H9 (cell line): ENCODE results near the gene RANBP9. TPM values are rescaled to one million over a fixed set of nuclear protein-coding genes. Genes with fewer than 3 reads are reported as not detected.

ENCODE experiments used
- DNase-seq: peaks from one replicate; pipeline ENCODE4 v3.0.0-alpha.2; 2017
- H2AFZ ChIP-seq: one replicate; pipeline ENCODE4 v1.6.1; 2013; ENCODE audit warnings: mild to moderate bottlenecking, low read length, control low read depth, moderate library complexity
- H2AK5ac ChIP-seq: 2 replicates; pipeline ENCODE4 v1.6.1; 2013; ENCODE audit warnings: low read length, control low read depth, mixed read lengths; ENCODE audit not compliant: insufficient read length
- H2BK120ac ChIP-seq: one replicate; pipeline ENCODE4 v1.6.1; 2013; ENCODE audit warnings: low read depth, mild to moderate bottlenecking, low read length, control low read depth, inconsistent platforms; ENCODE audit not compliant: poor library complexity, severe bottlenecking
- H2BK12ac ChIP-seq: 2 replicates; pipeline ENCODE4 v1.6.1; 2013; ENCODE audit warnings: low read length, control low read depth, mixed read lengths, low read depth; ENCODE audit not compliant: insufficient read length
- H2BK15ac ChIP-seq: 2 replicates; pipeline ENCODE4 v1.6.1; 2013; ENCODE audit warnings: low read depth, low read length, control low read depth
- H2BK20ac ChIP-seq: one replicate; pipeline ENCODE4 v1.6.1; 2013; ENCODE audit warnings: low read depth, mild to moderate bottlenecking, low read length, control low read depth, inconsistent platforms; ENCODE audit not compliant: poor library complexity, severe bottlenecking
- H2BK5ac ChIP-seq: 2 replicates; pipeline ENCODE4 v1.6.1; 2013; ENCODE audit warnings: low read length, control low read depth, mixed read lengths; ENCODE audit not compliant: insufficient read length
- H3K14ac ChIP-seq: 2 replicates; pipeline ENCODE4 v1.6.1; 2013; ENCODE audit warnings: low read length, control low read depth; ENCODE audit not compliant: insufficient read depth
- H3K18ac ChIP-seq: 2 replicates; pipeline ENCODE4 v1.6.1; 2013; ENCODE audit warnings: low read depth, mild to moderate bottlenecking, mixed read lengths, low read length, control low read depth; ENCODE audit not compliant: insufficient read length
- H3K23ac ChIP-seq: 2 replicates; pipeline ENCODE4 v1.6.1; 2013; ENCODE audit warnings: low read length, control low read depth, mixed read lengths, low read depth; ENCODE audit not compliant: insufficient read length
- H3K23me2 ChIP-seq: 2 replicates; pipeline ENCODE4 v1.6.1; 2013; ENCODE audit warnings: low read depth, mild to moderate bottlenecking, mixed read lengths, low read length, control low read depth; ENCODE audit not compliant: insufficient read length, poor library complexity, severe bottlenecking
- H3K27ac ChIP-seq: 2 replicates; pipeline ENCODE4 v1.5.1; 2013; ENCODE audit warnings: low read length, control low read depth, mixed read lengths, low read depth; ENCODE audit not compliant: insufficient read length
- H3K27me3 ChIP-seq: 2 replicates; pipeline ENCODE4 v1.6.1; 2013; ENCODE audit warnings: low read length, control low read depth, inconsistent platforms; ENCODE audit not compliant: insufficient read depth
- H3K4ac ChIP-seq: 2 replicates; pipeline ENCODE4 v1.6.1; 2013; ENCODE audit warnings: low read depth, mild to moderate bottlenecking, control low read depth, inconsistent platforms, low read length, moderate library complexity
- H3K4me1 ChIP-seq: 2 replicates; pipeline ENCODE4 v1.6.1; 2013; ENCODE audit warnings: low read length, control low read depth, inconsistent platforms; ENCODE audit not compliant: insufficient read depth
- H3K4me2 ChIP-seq: 2 replicates; pipeline ENCODE4 v1.6.1; 2013; ENCODE audit warnings: low read length, control low read depth, mixed read lengths; ENCODE audit not compliant: insufficient read length, insufficient read depth
- H3K56ac ChIP-seq: 2 replicates; pipeline ENCODE4 v1.6.1; 2013; ENCODE audit warnings: low read depth, mild to moderate bottlenecking, mixed read lengths, low read length, control low read depth; ENCODE audit not compliant: insufficient read length
- H3K79me1 ChIP-seq: 2 replicates; pipeline ENCODE4 v1.6.1; 2013; ENCODE audit warnings: low read depth, mild to moderate bottlenecking, moderate library complexity, low read length, control low read depth, inconsistent platforms; ENCODE audit not compliant: insufficient read depth, poor library complexity, severe bottlenecking
- H3K79me2 ChIP-seq: 2 replicates; pipeline ENCODE4 v1.6.1; 2013; ENCODE audit warnings: low read length, control low read depth, inconsistent platforms; ENCODE audit not compliant: insufficient read depth
- H3K9ac ChIP-seq: 2 replicates; pipeline ENCODE4 v1.6.1; 2013; ENCODE audit warnings: low read length, control low read depth, mixed read lengths; ENCODE audit not compliant: insufficient read length; ENCODE audit errors: extremely low read depth
- H3K9me3 ChIP-seq: one replicate; pipeline ENCODE4 v1.6.1; 2013; ENCODE audit warnings: low read depth, low read length, inconsistent platforms; ENCODE audit not compliant: control insufficient read depth
- H3T11ph ChIP-seq: one replicate; pipeline ENCODE4 v1.6.1; 2013; ENCODE audit warnings: mild to moderate bottlenecking, low read length, control low read depth, inconsistent platforms
- H4K20me1 ChIP-seq: one replicate; pipeline ENCODE4 v1.6.1; 2013; ENCODE audit not compliant: control insufficient read depth, insufficient read length, insufficient read depth
- H4K5ac ChIP-seq: 2 replicates; pipeline ENCODE4 v1.6.1; 2013; ENCODE audit warnings: low read depth, mild to moderate bottlenecking, mixed read lengths, low read length, control low read depth; ENCODE audit not compliant: insufficient read length
- H4K8ac ChIP-seq: replicated peaks from 2 replicates; pipeline ENCODE4 v1.6.1; 2013; ENCODE audit warnings: low read length, control low read depth, mixed read lengths, low read depth; ENCODE audit not compliant: insufficient read length
- H4K91ac ChIP-seq: 2 replicates; pipeline ENCODE4 v1.6.1; 2013; ENCODE audit warnings: low read depth, mild to moderate bottlenecking, moderate library complexity, mixed read lengths, low read length, control low read depth; ENCODE audit not compliant: insufficient read length
- H3K27ac Mint-ChIP-seq, 3 experiments: 2 replicates in 2 of 3; 3 replicates in 1 of 3; pipeline ENCODE4 v1.8.0; 2020 to 2021; ENCODE audit warnings: mixed read lengths in 3 of 3, mild to moderate bottlenecking in 1 of 3, moderate library complexity in 1 of 3
- H3K27me3 Mint-ChIP-seq: 2 replicates; pipeline ENCODE4 v1.8.0; 2021; ENCODE audit warnings: low read depth, mild to moderate bottlenecking, moderate library complexity, mixed read lengths
- H3K36me3 Mint-ChIP-seq, 3 experiments: 2 replicates in 2 of 3; 3 replicates in 1 of 3; pipeline ENCODE4 v1.8.0; 2020 to 2021; ENCODE audit warnings: low read depth in 3 of 3, mixed read lengths in 3 of 3; ENCODE audit not compliant: insufficient read depth in 1 of 3
- H3K4me1 Mint-ChIP-seq, 2 experiments: 2 replicates each; pipeline ENCODE4 v1.8.0; 2020; ENCODE audit warnings: mixed read lengths in 2 of 2
- H3K4me3 Mint-ChIP-seq, 2 experiments: 2 replicates in 1 of 2; 3 replicates in 1 of 2; pipeline ENCODE4 v1.8.0; 2020 to 2021; ENCODE audit warnings: mild to moderate bottlenecking in 2 of 2, mixed read lengths in 2 of 2, moderate library complexity in 1 of 2
- H3K9me3 Mint-ChIP-seq, 2 experiments: 2 replicates in 1 of 2; 3 replicates in 1 of 2; pipeline ENCODE4 v1.8.0; 2020; ENCODE audit warnings: mild to moderate bottlenecking in 2 of 2, mixed read lengths in 2 of 2, moderate library complexity in 1 of 2
- WGBS: extraction: QIAGEN DNeasy Blood & Tissue Kit; methylation state at CpG from one replicate; pipeline ENCODE4 v1.1.7; 2013; ENCODE audit warnings: missing lambda C conversion rate, low lambda C conversion rate, mixed read lengths; ENCODE audit not compliant: insufficient read length; ENCODE audit errors: extremely low coverage; 5-methylcytosine and 5-hydroxymethylcytosine counted together
- total RNA-seq: library from RNA; stranded (reverse); gene quantifications from 2 replicates; pipeline ENCODE4 v1.2.1, GENCODE V29; 2021
- TF ChIP-seq, protein P1 (sequence below): fragments of 200-600 bp; sonication (generic); conservative IDR thresholded peaks from 3 replicates; pipeline ENCODE4 v1.8.0; 2021; ENCODE audit warnings: antibody characterized with exemption, mild to moderate bottlenecking

The RANBP9 gene
- total RNA-seq, 1 experiment from 2014 or later = 37.2 TPM

DNA sequence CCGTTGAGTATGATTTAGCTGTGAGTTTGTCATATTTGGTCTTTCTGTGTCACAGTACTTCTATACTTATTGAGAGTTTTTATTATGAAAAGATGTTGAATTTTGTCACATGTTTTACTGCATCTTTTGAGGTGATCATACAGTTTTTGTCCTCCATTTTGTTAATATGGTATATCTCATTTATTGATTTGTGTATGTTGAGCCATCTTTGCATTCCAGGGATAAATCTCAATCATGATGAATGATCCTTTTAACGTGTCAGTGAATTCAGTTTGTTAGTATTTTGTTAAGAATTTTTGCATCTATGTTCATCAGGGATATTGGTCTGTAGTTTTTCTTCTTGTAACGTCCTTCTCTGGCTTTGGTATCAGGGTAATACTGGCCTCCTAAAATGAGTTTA, 133.7 kb downstream of the RANBP9 start:
- no peak overlapping the region for H2AFZ ChIP-seq
- H4K5ac ChIP-seq = no peak overlapping the region
- no peak overlapping the region for H3K56ac ChIP-seq
- H3K79me1 ChIP-seq = no peaks in the 10 kb centered on the region
- H3K4me2 ChIP-seq = no peak overlapping the region
- no peaks in the 10 kb centered on the region for H3K27me3 ChIP-seq
- no CpG with 5 or more reads among the region's 3 CpGs for WGBS
- Mint-ChIP-seq H3K4me3 (no peak overlapping the region), H3K9me3 (peaks cover 7% of the 10 kb centered on the region in 2 experiments; a peak in 3 of 5 replicates), H3K27me3 (no peaks in the 10 kb centered on the region), H3K36me3 (peaks cover 9 to 24% (median 21%) of the 10 kb centered on the region in 3 experiments; a peak in 6 of 7 replicates), H3K4me1 (peaks cover 15 to 22% of the 10 kb centered on the region in 2 experiments), H3K27ac (no peak overlapping the region)
- DNase-seq = no peak
- no peak overlapping the region for H3K23ac ChIP-seq
- no peak overlapping the region for H3K27ac ChIP-seq
- H4K20me1 ChIP-seq = no peaks in the 10 kb centered on the region
- peaks cover 11% of the 10 kb centered on the region for H3K23me2 ChIP-seq
- TF ChIP-seq, protein P1, sequence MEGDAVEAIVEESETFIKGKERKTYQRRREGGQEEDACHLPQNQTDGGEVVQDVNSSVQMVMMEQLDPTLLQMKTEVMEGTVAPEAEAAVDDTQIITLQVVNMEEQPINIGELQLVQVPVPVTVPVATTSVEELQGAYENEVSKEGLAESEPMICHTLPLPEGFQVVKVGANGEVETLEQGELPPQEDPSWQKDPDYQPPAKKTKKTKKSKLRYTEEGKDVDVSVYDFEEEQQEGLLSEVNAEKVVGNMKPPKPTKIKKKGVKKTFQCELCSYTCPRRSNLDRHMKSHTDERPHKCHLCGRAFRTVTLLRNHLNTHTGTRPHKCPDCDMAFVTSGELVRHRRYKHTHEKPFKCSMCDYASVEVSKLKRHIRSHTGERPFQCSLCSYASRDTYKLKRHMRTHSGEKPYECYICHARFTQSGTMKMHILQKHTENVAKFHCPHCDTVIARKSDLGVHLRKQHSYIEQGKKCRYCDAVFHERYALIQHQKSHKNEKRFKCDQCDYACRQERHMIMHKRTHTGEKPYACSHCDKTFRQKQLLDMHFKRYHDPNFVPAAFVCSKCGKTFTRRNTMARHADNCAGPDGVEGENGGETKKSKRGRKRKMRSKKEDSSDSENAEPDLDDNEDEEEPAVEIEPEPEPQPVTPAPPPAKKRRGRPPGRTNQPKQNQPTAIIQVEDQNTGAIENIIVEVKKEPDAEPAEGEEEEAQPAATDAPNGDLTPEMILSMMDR = no peak
- H2BK120ac ChIP-seq = no peak overlapping the region
- no peak overlapping the region for H2BK5ac ChIP-seq
- no peaks in the 10 kb centered on the region for H3K9me3 ChIP-seq
- H3T11ph ChIP-seq = no peak overlapping the region
- H3K9ac ChIP-seq = no peak overlapping the region
- H4K91ac ChIP-seq = no peak overlapping the region
- H3K18ac ChIP-seq = no peak overlapping the region
- H3K4ac ChIP-seq = no peak overlapping the region
- H4K8ac ChIP-seq = no peak overlapping the region
- H2BK15ac ChIP-seq = no peak overlapping the region
- H3K4me1 ChIP-seq = no peaks in the 10 kb centered on the region
- no peak overlapping the region for H2AK5ac ChIP-seq
- no peak overlapping the region for H2BK20ac ChIP-seq
- H3K14ac ChIP-seq = no peak overlapping the region
- H3K79me2 ChIP-seq = no peaks in the 10 kb centered on the region; the same call in 1 of the 2 replicates
- no peak overlapping the region for H2BK12ac ChIP-seq
